ENCODE results near the gene FAM181A. TPM values are rescaled to one million over a fixed set of nuclear protein-coding genes. Genes with fewer than 3 reads are reported as not detected.

Gene FAM181A
- total and polyA plus RNA-seq, 2 of the 4 experiments (the other 2 are of a cell fraction): not detected

DNA sequence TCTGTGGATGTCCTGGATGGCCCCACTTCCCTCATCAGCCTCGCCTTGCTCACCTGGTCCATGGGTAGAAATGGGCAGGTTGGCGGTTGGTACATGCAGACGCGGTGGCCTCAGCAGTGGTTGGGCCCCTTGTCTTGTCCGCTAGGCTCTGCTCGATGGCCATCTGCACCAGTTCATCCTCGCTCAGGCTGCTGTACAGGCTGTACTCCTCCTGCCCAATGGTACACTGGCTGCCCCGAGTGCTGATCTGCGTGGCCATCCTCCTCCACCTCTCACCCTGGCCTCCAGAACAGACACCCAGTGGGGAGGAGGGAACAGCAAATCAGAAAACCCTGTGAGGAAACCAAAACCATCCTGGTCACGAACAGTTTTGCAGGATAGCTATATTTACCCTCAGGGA, 37.1 kb downstream of the FAM181A start:
- Histone ChIP-seq H3K14ac (replicated peaks; ENCODE audit: low read depth, low read length) (no peak overlapping the region), H3K18ac (ENCODE audit: low read depth, low read length) (no peak overlapping the region), H2BK20ac (ENCODE audit: low read depth, low read length) (no peak overlapping the region), H4K20me1 (ENCODE audit: insufficient read depth, low read length) (peaks cover 4% of the 10 kb centered on the region; the same call in 1 of the 2 replicates), H3K27me3 (ENCODE audit: control insufficient read depth, insufficient read depth, low read length) (no peaks in the 10 kb centered on the region), H2AK5ac (ENCODE audit: low read depth, low read length) (peak overlapping the region; percentile 36; the same call in 1 of the 2 replicates), H3K36me3 (ENCODE audit: control insufficient read depth, insufficient read depth, low read length) (no peaks in the 10 kb centered on the region), H3K4me2 (ENCODE audit: low read depth, low read length) (no peak overlapping the region), H3K56ac (ENCODE audit: extremely low read depth, insufficient read depth, low read length) (no peak overlapping the region), H4K91ac (ENCODE audit: insufficient read depth, low read depth, low read length) (no peak overlapping the region), H2BK120ac (ENCODE audit: low read depth, low read length) (0 out of 2 replicates have a peak overlapping the region, but pooled peaks have one; percentile 18), H3K79me1 (ENCODE audit: low read depth in 1 of 2, low read length in 2 of 2) (no peaks in the 10 kb centered on the region), H4K5ac (ENCODE audit: low read depth, low read length) (no peak overlapping the region), H2AFZ (replicated peaks; ENCODE audit: low read length, poor library complexity) (no peak overlapping the region), H3K27ac (ENCODE audit: insufficient read depth, low read length) (no peak overlapping the region), H3K9ac (ENCODE audit: low read depth, low read length) (no peak overlapping the region), H2BK5ac (ENCODE audit: low read depth, low read length, poor library complexity, severe bottlenecking) (no peak overlapping the region), H3K9me3 (ENCODE audit: control insufficient read depth, insufficient read depth, low read length) (no peaks in the 10 kb centered on the region), H3K4ac (ENCODE audit: low read depth, low read length) (peak overlapping the region; percentile 11; the same call in 1 of the 2 replicates), H2BK15ac (ENCODE audit: low read depth, low read length) (peak overlapping the region; percentile 41; the same call in 1 of the 3 replicates), H3K9me1 (ENCODE audit: insufficient read depth, low read length) (peaks cover 20% of the 10 kb centered on the region), H4K8ac (ENCODE audit: low read depth in 2 of 2, low read length in 2 of 2) (no peak overlapping the region), H3K23ac (ENCODE audit: low read depth, low read length) (no peak overlapping the region), H3K4me1 (ENCODE audit: control insufficient read depth, insufficient read depth, low read length) (peaks cover 27% of the 10 kb centered on the region), H3K4me3 (ENCODE audit: insufficient read depth, low read depth, low read length) (no peak overlapping the region), H2AK9ac (replicated peaks; ENCODE audit: low read depth, low read length, poor library complexity) (no peak overlapping the region)
- intact Hi-C loops (cut with micrococcal nuclease): no loop called here
- in situ Hi-C loops (cut with MboI; ENCODE audit: low sequenced_read_pairs): no loop called here
- no peak for ATAC-seq (ENCODE audit: low read depth)
- WGBS, 2 experiments (ENCODE audit: extremely low coverage in 2 of 2, insufficient read length in 1 of 2): 98% methylated on average over 6 of the region's 10 CpGs; no CpG with 5 or more reads in 1 of the 2 experiments
- dilution Hi-C loops (cut with HindIII; ENCODE audit: low sequenced_read_pairs, unreplicated experiment): no loop called here
- ChIA-PET CTCF (interaction anchor here (1.0 kb wide), 1 partner anchor 25 kb away, joined by 3 read pairs; no protein-coding TSS in a partner anchor), POLR2A (ENCODE audit: unreplicated experiment) (no interaction called here)
- BruUV-seq (replicated peaks): no TSS peak
- no peak for DNase-seq
- TF ChIP-seq, protein P1, sequence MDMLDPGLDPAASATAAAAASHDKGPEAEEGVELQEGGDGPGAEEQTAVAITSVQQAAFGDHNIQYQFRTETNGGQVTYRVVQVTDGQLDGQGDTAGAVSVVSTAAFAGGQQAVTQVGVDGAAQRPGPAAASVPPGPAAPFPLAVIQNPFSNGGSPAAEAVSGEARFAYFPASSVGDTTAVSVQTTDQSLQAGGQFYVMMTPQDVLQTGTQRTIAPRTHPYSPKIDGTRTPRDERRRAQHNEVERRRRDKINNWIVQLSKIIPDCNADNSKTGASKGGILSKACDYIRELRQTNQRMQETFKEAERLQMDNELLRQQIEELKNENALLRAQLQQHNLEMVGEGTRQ (IDR thresholded peaks at IDR 0.05; ENCODE audit: low read depth, low read length): no peak
- TF ChIP-seq, protein P2, sequence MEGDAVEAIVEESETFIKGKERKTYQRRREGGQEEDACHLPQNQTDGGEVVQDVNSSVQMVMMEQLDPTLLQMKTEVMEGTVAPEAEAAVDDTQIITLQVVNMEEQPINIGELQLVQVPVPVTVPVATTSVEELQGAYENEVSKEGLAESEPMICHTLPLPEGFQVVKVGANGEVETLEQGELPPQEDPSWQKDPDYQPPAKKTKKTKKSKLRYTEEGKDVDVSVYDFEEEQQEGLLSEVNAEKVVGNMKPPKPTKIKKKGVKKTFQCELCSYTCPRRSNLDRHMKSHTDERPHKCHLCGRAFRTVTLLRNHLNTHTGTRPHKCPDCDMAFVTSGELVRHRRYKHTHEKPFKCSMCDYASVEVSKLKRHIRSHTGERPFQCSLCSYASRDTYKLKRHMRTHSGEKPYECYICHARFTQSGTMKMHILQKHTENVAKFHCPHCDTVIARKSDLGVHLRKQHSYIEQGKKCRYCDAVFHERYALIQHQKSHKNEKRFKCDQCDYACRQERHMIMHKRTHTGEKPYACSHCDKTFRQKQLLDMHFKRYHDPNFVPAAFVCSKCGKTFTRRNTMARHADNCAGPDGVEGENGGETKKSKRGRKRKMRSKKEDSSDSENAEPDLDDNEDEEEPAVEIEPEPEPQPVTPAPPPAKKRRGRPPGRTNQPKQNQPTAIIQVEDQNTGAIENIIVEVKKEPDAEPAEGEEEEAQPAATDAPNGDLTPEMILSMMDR (conservative IDR thresholded peaks at IDR 0.05; ENCODE audit: low read depth, low read length): no peak
- TF ChIP-seq CHD1 (IDR thresholded peaks at IDR 0.05; ENCODE audit: low read depth, low read length): no peak
- no peak for TF ChIP-seq POLR2A (IDR thresholded peaks at IDR 0.05; ENCODE audit: low read depth, low read length)
- no peak for TF ChIP-seq RCOR1 (IDR thresholded peaks at IDR 0.05; ENCODE audit: insufficient replicate concordance, low read length)
- TF ChIP-seq FOS (IDR thresholded peaks at IDR 0.05; ENCODE audit: low read depth, low read length): no peak
- no peak for TF ChIP-seq MXI1 (IDR thresholded peaks at IDR 0.05; ENCODE audit: borderline replicate concordance, low read depth, low read length)
- no peak for TF ChIP-seq SMC3 (IDR thresholded peaks at IDR 0.05; ENCODE audit: low read depth, low read length)
- no peak for TF ChIP-seq BHLHE40 (IDR thresholded peaks at IDR 0.05; ENCODE audit: low read depth, low read length)
- no peak for TF ChIP-seq CEBPB (IDR thresholded peaks at IDR 0.05; ENCODE audit: low read depth, low read length)
- no peak for TF ChIP-seq MAFK (IDR thresholded peaks at IDR 0.05; ENCODE audit: low read depth, low read length)
- no peak for TF ChIP-seq RFX5 (IDR thresholded peaks at IDR 0.05; ENCODE audit: low read depth, low read length)
- no peak for TF ChIP-seq NFE2L2 (IDR thresholded peaks at IDR 0.05; ENCODE audit: low read depth, low read length)
